DMS153 treated with DMSO at 0.1 percent for 48 hours (cell line): ENCODE data around the gene NF2.

Source experiments
- DNase-seq: peaks from one replicate; lab custom pipeline; 2025; ENCODE audit not compliant: unreplicated experiment; lab: John Stamatoyannopoulos, UW

NF2 gene

DNA sequence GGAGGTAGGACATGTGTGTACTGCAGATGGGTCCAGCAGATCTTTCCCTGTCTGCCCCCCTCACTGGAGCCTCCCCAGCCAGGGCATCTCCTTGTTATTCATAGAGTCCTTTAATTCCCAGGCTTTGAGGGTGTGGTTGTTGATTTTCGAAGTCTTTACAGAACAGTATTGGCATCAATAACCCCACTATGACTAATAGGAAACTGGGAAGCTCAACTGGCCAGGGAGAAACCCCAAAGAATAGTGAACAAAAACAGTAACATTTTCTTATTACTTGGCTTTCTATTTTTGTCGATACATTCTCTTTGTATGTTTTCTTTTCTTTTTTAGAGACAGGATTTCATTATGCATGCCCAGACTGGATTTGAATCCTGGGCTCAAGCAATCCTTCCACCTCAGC lies 57.9 kb downstream of the NF2 start:
- no peak for DNase-seq

DNA sequence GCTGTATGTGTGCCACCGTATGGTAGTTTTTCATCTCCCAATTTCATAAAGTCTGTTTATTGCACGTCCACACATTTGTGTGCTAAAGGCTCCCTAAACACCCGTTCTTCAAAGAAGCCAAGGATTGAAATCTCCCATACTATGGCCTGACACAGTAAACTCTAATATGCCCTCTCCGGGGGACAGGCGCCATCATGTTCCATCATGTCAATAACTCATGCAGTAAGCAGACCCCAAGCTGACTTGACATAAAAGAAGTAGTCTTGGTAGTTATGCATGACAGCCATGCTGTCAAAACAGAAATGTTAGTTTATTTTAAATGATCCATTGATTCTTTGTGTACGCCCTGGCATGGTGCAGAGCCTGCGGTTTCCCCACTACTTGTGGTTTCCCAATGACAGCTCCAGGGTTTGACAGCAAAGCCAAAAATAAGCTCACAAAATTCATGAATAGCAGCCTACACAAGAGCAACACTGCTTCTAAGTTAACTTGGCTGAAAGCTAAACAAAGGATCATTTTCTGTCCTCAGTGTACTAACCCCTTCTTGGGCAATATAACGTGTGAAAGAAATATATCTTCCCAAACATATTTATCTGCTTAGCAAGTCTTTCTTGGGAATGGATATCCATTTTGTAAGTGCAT lies 59.9 kb downstream of the NF2 start:
- no peak for DNase-seq

DNA sequence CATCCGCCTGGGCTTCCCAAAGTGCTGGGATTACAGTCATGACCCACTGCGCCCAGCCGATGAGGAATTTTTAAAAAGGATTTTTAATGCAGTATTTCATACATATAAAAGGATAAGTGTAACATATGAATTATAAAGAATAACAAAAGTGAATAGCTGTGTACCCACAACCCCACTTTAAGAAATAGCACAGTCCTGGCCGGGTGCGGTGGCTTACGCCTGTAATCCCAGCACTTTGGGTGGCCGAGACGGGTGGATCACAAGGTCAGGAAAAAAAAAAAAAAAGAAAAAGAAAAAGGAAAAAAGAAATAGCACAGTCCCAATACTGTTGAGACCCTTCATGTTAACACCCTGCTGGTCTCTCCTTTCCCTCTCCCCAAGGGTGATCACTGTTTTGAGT lies 62.1 kb downstream of the NF2 start:
- no peak for DNase-seq

GRCh38 chr22:29668673-29669072 lies 65.2 kb downstream of the NF2 start:
- no peak for DNase-seq

GRCh38 chr22:29670626-29671025 lies 67.2 kb downstream of the NF2 start:
- DNase-seq, result no peak

DNA sequence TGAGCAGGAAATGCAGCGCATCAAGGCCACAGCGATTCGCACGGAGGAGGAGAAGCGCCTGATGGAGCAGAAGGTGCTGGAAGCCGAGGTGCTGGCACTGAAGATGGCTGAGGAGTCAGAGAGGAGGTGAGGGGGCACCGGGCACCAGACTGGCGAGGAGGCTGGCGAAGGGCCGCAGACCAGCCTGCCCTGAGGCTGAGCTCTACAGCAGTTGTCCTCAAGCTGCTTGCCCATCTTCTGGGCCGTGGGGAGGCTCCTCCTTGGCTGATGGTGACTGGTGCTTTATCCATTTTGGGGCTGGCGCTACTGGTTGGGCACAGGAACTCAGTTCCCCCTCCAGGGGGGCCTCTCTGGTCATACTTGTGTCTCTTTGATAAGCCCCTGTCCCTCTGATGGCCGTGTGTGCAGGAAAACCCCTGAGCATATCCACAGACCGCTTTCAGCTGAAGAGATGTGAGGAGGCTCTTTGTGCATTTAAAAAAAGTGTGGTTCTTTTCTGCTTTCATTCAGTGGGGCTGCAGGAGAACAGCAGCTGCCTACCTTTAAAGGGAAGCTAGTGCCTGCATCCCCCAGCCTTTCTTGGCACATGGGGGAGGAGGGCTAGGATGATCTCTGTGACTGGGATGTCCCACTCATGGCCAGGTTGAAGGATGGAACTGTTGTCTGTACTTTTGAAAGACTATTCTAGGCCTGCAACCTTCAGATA lies 70.1 kb downstream of the NF2 start:
- DNase-seq, result no peak

GRCh38 chr22:29674121-29674520 lies 70.7 kb downstream of the NF2 start:
- no peak for DNase-seq

DNA sequence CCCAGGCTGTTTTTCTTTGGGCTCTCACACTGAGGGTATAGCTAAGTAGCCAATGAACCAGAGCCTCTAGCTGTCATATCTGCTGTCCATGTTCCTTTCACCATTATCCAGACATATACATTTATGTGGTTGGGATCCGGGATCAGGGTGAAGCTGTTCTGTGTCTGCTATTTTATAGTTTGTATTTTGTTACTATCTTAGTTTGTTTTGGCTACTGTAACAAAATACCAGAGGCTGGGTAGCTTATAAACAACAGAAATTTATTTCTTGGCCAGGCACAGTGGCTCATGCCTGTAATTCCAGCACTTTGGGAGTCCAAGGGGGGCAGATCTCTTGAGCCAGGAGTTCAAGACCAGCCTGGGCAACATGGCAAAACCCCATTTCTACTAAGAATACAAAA lies 75.9 kb downstream of the NF2 start:
- no peak for DNase-seq

DNA sequence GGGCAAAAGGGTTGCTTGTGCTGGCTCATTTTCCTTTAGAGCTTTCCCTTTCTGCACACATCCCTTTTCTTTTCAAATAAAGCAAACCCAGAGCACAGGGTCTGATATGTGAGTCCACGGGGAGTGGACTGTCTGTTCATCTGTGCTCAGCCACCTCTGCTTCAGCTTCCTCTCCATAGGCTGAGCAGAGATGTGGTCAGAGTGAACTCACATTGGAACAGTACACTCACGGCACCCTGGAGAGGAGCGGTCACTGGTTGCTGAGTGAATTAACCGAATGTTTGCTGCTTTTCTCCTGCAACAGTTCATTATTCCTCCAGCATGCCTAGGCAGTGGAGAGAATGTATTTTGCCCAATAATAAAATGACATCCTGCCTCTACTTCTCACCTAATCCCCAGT lies 80.1 kb downstream of the NF2 start:
- no peak for DNase-seq

DNA sequence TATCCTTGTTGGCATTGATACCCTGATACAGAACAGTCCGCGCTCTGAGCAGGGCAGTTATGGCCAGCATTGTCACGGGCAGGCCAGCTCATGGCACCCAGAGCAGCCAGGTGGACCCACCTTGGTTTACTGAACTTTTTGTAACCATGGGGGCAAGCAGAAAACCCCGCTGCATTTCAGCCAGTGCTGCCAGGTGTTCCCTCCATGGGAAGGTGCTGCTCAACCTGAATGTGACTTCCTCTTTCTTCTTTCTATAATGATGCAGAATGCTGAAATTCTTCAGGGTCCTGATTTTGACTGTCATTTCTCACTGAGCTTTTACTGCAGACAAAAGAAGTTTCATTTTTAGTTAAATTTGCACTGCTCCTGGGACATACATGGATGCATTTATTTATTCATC lies 80.8 kb downstream of the NF2 start:
- no peak for DNase-seq

- no peak for DNase-seq
These were observed 85.9 kb downstream of the NF2 start for GRCh38 chr22:29689206-29689879.

- peak; percentile 61 for DNase-seq
These were observed 86.4 kb downstream of the NF2 start for GRCh38 chr22:29689880-29690213.

DNA sequence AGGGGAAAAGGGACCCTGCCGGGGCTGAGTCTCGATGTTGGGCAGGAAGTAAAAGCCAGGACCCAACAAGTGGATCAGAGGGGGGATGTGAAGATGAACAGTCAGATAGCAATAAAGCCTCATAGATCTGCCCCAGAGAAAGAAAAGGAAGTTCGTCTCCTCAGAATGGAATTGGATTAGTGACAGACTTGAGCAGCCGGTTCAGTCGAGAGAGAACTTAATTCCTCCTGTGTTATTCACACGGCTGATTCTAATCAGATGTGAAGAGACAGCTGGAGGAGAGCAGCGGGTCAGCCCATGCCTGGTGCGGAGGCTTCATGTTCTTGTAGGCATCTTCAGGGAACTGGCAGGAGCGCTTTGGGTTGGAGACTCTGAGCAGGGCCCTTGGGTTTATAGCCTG lies 87.0 kb downstream of the NF2 start:
- DNase-seq, result no peak

GRCh38 chr22:29691636-29692326 lies 88.3 kb downstream of the NF2 start:
- no peak for DNase-seq

- DNase-seq, result no peak
These were observed 88.9 kb downstream of the NF2 start for GRCh38 chr22:29692327-29692640.

GRCh38 chr22:29693161-29693560 lies 89.7 kb downstream of the NF2 start:
- no peak for DNase-seq

DNA sequence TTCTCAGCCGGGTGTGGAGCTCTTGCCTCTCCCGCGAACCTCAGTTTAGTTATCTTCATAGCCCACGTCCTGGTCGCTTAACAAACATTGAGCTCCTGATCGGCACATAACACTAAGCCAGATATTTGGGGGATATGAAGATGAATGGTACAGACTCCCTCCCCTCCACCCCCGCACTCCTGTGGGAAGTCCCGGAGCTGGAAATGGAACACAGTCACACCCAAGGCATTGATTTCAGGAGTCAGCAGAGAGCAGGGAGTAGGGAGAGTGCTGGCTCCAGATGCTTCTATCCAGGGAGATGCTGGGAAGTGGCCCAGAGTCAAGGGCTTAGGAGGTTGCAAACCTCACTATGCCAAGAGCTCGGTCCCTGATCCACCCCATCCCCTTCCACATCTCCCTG lies 90.2 kb downstream of the NF2 start:
- DNase-seq, result no peak

DNA sequence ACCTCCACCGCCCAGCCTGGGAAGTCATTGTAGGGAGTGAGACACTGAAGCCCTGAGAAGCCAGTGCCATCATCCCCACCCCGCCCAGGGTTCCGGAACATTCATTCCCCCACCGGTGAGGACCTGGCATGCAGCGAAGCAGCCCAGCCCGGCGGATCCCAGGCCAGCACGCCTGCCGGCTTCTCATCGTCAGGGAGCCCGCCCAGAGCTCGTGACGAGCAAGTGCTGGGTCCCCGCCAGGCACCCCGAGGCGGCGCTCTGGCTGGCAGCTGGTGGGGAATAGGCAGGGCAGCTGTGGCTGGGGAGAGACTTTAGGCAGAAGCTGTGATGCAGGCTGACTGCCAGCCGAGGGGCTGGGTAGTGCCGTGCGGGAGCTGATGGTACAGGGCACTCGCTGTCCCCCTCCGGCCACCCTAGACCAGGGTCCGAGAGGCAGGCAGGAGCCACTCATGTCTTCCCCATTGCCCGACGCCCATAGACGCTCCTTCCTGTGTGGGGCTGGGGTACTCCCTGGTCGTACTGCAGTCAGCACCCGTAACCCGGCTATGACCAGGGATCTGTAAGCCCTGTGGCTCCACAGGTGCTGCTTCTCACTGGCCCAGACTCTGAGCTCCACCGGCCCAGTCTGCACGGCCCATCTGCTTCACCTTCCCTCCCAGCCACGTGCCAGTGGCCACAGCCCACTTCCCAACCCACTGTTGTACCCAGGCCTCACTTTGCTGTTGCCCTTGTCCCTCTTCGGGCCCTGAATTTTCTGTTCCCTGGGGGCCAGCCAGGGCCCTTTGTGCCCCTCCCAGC lies 91.9 kb downstream of the NF2 start:
- DNase-seq, result no peak

DNA sequence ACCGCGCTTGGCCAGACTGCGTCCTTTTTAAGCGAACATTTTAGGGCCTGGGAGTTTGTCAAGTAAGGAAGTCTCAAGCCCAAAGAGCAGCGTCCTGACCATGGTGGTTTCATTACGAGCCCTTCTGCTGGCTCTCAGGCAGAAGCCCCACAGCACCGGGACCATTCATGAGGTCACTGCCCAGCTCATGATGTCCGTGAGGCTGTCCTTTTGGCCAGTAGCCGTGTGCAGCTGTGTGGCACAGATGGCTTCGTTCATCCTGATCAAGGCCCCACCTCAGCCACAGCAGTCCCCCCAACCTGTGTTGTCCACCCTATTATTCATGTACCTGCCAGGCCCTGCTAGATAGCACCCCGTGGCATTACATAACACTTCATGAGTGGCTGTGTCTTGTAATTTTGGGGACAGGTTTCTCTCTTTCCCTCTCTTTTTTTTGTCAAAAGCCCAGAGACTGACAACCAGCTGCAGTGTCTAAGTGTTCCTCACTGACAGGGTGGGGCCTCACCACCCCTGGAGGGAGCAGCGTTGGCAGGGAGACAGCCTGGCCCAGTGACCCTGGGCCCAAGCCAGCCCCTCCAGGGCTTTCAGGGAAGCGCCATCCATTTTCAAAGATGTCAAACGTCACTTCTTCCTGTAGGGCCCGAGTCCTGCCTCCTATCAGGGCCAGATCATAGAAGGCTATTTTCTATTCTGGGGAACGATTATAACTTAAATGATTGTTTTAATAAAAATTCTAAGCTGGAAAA lies 94.6 kb downstream of the NF2 start:
- no peak for DNase-seq

- no peak for DNase-seq
These were observed 96.9 kb downstream of the NF2 start for GRCh38 chr22:29700206-29700899.
